IMR-90 (cell line): ENCODE measurements around the gene SP140. TPM values are rescaled to one million over a fixed set of nuclear protein-coding genes. Genes with fewer than 3 reads are reported as not detected.

Experiments
- ATAC-seq: fragments of 200-7000 bp; cut with Tn5 transposase; 2 replicates; pipeline ENCODE4 v1.9.1; 2020; ENCODE audit warnings: low read depth, mild to moderate bottlenecking, moderate library complexity
- BruUV-seq: library from RNA; stranded (reverse); fragments of 400-500 nt; replicated peaks from 2 replicates; lab custom pipeline; 2021; lab: Mats Ljungman, UMichigan
- CTCF ChIA-PET: fragments of 300-600 bp; formaldehyde crosslinking; extraction: SDS; loops from one replicate; lab custom pipeline; 2021; ENCODE audit warnings: antibody characterized with exemption; lab: Yijun Ruan, JAX
- POLR2A ChIA-PET: fragments of 300-600 bp; sonication (Branson Sonifier 250); formaldehyde crosslinking; loops from one replicate; lab custom pipeline; 2022; ENCODE audit warnings: antibody characterized with exemption; ENCODE audit not compliant: unreplicated experiment; lab: Charles Lee
- DNase-seq: peaks from one replicate; pipeline ENCODE4 v3.0.0; 2013
- H2AFZ ChIP-seq: replicated peaks from 2 replicates; pipeline ENCODE3; 2013; ENCODE audit warnings: low read length, mild to moderate bottlenecking; ENCODE audit not compliant: poor library complexity
- H2AK5ac ChIP-seq: 2 replicates; pipeline ENCODE4 v1.6.1; 2013; ENCODE audit warnings: low read depth, low read length, inconsistent platforms
- H2AK9ac ChIP-seq: replicated peaks from 2 replicates; pipeline ENCODE3; 2013; ENCODE audit warnings: mild to moderate bottlenecking, low read depth, low read length, moderate library complexity; ENCODE audit not compliant: poor library complexity
- H2BK120ac ChIP-seq: 2 replicates; pipeline ENCODE4 v1.6.1; 2013; ENCODE audit warnings: low read depth, low read length, inconsistent platforms
- H2BK15ac ChIP-seq: 3 replicates; pipeline ENCODE4 v1.6.1; 2013; ENCODE audit warnings: low read depth, low read length, inconsistent platforms
- H2BK20ac ChIP-seq: 2 replicates; pipeline ENCODE4 v1.6.1; 2013; ENCODE audit warnings: low read depth, mild to moderate bottlenecking, inconsistent platforms, low read length, moderate library complexity
- H2BK5ac ChIP-seq: 2 replicates; pipeline ENCODE4 v1.6.1; 2013; ENCODE audit warnings: mild to moderate bottlenecking, low read depth, low read length, inconsistent platforms; ENCODE audit not compliant: poor library complexity, severe bottlenecking
- H3K14ac ChIP-seq: replicated peaks from 2 replicates; pipeline ENCODE4 v1.6.1; 2013; ENCODE audit warnings: low read depth, low read length, inconsistent platforms
- H3K18ac ChIP-seq: 2 replicates; pipeline ENCODE4 v1.6.1; 2013; ENCODE audit warnings: low read depth, low read length, control low read depth
- H3K23ac ChIP-seq: 2 replicates; pipeline ENCODE4 v1.6.1; 2013; ENCODE audit warnings: low read depth, low read length, inconsistent platforms
- H3K27ac ChIP-seq: 2 replicates; pipeline ENCODE4 v1.5.1; 2013; ENCODE audit warnings: mild to moderate bottlenecking, control low read depth, low read length; ENCODE audit not compliant: insufficient read depth
- H3K27me3 ChIP-seq: 2 replicates; pipeline ENCODE4 v1.6.1; 2013; ENCODE audit warnings: low read length; ENCODE audit not compliant: control insufficient read depth, insufficient read depth
- H3K36me3 ChIP-seq: 2 replicates; pipeline ENCODE4 v1.6.1; 2013; ENCODE audit warnings: low read length, mixed read lengths; ENCODE audit not compliant: control insufficient read depth, insufficient read depth
- H3K4ac ChIP-seq: 2 replicates; pipeline ENCODE4 v1.6.1; 2013; ENCODE audit warnings: low read depth, low read length, inconsistent platforms
- H3K4me1 ChIP-seq: 2 replicates; pipeline ENCODE4 v1.6.1; 2013; ENCODE audit warnings: low read length, mixed read lengths; ENCODE audit not compliant: control insufficient read depth, insufficient read depth
- H3K4me2 ChIP-seq: 2 replicates; pipeline ENCODE4 v1.6.1; 2013; ENCODE audit warnings: low read depth, mild to moderate bottlenecking, control low read depth, low read length, moderate library complexity
- H3K4me3 ChIP-seq: 2 replicates; pipeline ENCODE4 v1.5.1; 2013; ENCODE audit warnings: low read depth, mild to moderate bottlenecking, control low read depth, low read length, moderate library complexity; ENCODE audit not compliant: insufficient read depth
- H3K56ac ChIP-seq: 2 replicates; pipeline ENCODE4 v1.6.1; 2013; ENCODE audit warnings: low read length, inconsistent platforms; ENCODE audit not compliant: insufficient read depth; ENCODE audit errors: extremely low read depth
- H3K79me1 ChIP-seq, 2 experiments: 2 replicates each; pipeline ENCODE4 v1.6.1; 2013; ENCODE audit warnings: low read length in 2 of 2, inconsistent platforms in 1 of 2, low read depth in 1 of 2
- H3K9ac ChIP-seq: 2 replicates; pipeline ENCODE4 v1.6.1; 2013; ENCODE audit warnings: low read depth, low read length, control low read depth
- H3K9me1 ChIP-seq: 2 replicates; pipeline ENCODE4 v1.6.1; 2013; ENCODE audit warnings: low read length, inconsistent platforms; ENCODE audit not compliant: insufficient read depth
- H3K9me3 ChIP-seq: 2 replicates; pipeline ENCODE4 v1.6.1; 2013; ENCODE audit warnings: low read length; ENCODE audit not compliant: control insufficient read depth, insufficient read depth
- H4K20me1 ChIP-seq: 2 replicates; pipeline ENCODE4 v1.6.1; 2013; ENCODE audit warnings: low read length, inconsistent platforms; ENCODE audit not compliant: insufficient read depth
- H4K5ac ChIP-seq: 2 replicates; pipeline ENCODE4 v1.6.1; 2013; ENCODE audit warnings: mild to moderate bottlenecking, low read depth, low read length, control low read depth
- H4K8ac ChIP-seq, 2 experiments: 2 replicates each; pipeline ENCODE4 v1.6.1; 2013; ENCODE audit warnings: low read depth in 2 of 2, low read length in 2 of 2, control low read depth in 1 of 2, inconsistent platforms in 1 of 2
- H4K91ac ChIP-seq: 2 replicates; pipeline ENCODE4 v1.6.1; 2013; ENCODE audit warnings: low read depth, low read length, inconsistent platforms; ENCODE audit not compliant: insufficient read depth
- CTCF ChIP-seq: conservative IDR thresholded peaks from 2 replicates; pipeline ENCODE4 v1.5.1; 2012; ENCODE audit warnings: mild to moderate bottlenecking, low read depth, low read length, improper control_type of control experiment
- MXI1 ChIP-seq: IDR thresholded peaks from 2 replicates; pipeline ENCODE4 v1.6.1; 2012; ENCODE audit warnings: low read depth, mild to moderate bottlenecking, low read length, moderate library complexity, borderline replicate concordance
- NFE2L2 ChIP-seq: fragments of 150-350 bp; IDR thresholded peaks from 2 replicates; pipeline ENCODE4 v1.6.1; 2016; ENCODE audit warnings: low read depth, mild to moderate bottlenecking, low read length
- WGBS, 2 experiments: methylation state at CpG; one replicate each; pipeline versions ENCODE4 v1.1.5 to v1.1.7; 2013; ENCODE audit warnings: missing lambda C conversion rate in 2 of 2; ENCODE audit not compliant: insufficient read length in 1 of 2; ENCODE audit errors: extremely low coverage in 2 of 2; 5-methylcytosine and 5-hydroxymethylcytosine counted together
- dilution Hi-C: fragments of 300-500 bp; cut with HindIII; formaldehyde crosslinking; loops from one replicate; pipeline ENCODE4 v1.14.3; 2018; ENCODE audit warnings: low sequenced_read_pairs; ENCODE audit not compliant: unreplicated experiment
- in situ Hi-C: fragments of 300-500 bp; cut with MboI; formaldehyde crosslinking; loops from 3 replicates; pipeline ENCODE4 v1.14.3; 2019; ENCODE audit warnings: low sequenced_read_pairs, inconsistent platforms, mixed read lengths
- intact Hi-C: fragments of 100-400 bp; cut with micrococcal nuclease; formaldehyde crosslinking; loops from 2 replicates; pipeline ENCODE4 v1.10.0; 2022
- polyA plus RNA-seq, 3 experiments: library from polyadenylated mRNA; depleted of rRNA; stranded (reverse); fragments of >200 nt; gene quantifications; 2 replicates each; pipeline ENCODE4 v1.2.3, GENCODE V29; 2012; ENCODE audit warnings: low replicate concordance in 1 of 3
- total RNA-seq: library from RNA; depleted of rRNA; stranded (reverse); fragments of >200 nt; gene quantifications from 2 replicates; pipeline ENCODE4 v1.2.3, GENCODE V29; 2012

The SP140 gene
- total and polyA plus RNA-seq, 2 of the 4 experiments (the other 2 are of a cell fraction): 1.4 TPM

DNA sequence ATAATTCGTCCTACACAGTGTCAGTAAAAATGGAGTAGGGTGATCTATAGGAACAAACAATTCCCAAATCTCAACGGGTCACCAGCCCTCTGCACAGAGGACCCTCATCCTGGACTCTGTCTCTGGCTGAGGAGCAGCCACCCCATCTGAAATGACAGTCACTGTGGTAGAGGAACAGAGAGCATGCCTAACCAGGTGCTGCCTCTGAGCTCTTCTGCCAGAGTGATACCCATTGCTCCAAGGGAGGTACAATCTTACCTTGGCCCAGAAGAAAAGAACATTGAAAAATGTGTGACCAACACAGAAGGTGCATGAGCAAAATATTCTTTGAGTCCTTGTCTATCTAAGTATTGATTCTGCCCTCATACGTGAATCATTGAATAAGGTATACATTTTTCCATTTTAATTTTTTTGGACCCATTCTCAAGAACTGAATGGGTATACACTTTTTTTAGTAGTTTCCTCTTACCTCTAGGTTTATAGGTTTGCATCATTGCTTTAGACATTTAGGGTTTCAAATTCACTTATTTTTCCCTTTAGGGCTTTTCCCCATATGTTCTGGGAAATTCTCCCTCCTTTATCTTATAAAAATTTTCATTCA, 8.7 kb downstream of the SP140 start:
- POLR2A ChIA-PET: no interaction called here
- no peak overlapping the region for H2AFZ ChIP-seq

More for the DNA sequence above, 8.7 kb downstream of the SP140 start:
- Histone ChIP-seq H3K4ac (no peak overlapping the region), H3K36me3 (no peaks in the 10 kb centered on the region), H4K20me1 (no peaks in the 10 kb centered on the region), H3K56ac (no peak overlapping the region), H3K27ac (no peak overlapping the region), H2AK5ac (no peak overlapping the region), H4K91ac (no peak overlapping the region), H3K4me1 (no peaks in the 10 kb centered on the region; the same call in 1 of the 2 replicates), H3K27me3 (no peaks in the 10 kb centered on the region), H2BK5ac (no peak overlapping the region), H3K9ac (no peak overlapping the region), H3K18ac (no peak overlapping the region), H3K14ac (no peak overlapping the region), H3K9me3 (peaks cover 3% of the 10 kb centered on the region), H3K23ac (peak overlapping the region; percentile 31; the same call in 1 of the 2 replicates), H3K4me3 (no peak overlapping the region), H3K9me1 (no peaks in the 10 kb centered on the region), H2BK120ac (no peak overlapping the region), H4K8ac (no peak overlapping the region), H3K4me2 (no peak overlapping the region), H2BK15ac (no peak overlapping the region), H2AK9ac (no peak overlapping the region), H2BK20ac (no peak overlapping the region), H3K79me1 (no peaks in the 10 kb centered on the region), H4K5ac (no peak overlapping the region)
- intact Hi-C loops: loop anchor here (10.0 kb wide), 1 partner anchor 221 kb away; no protein-coding TSS in a partner anchor
- CTCF ChIA-PET: no interaction called here
- DNase-seq (no peak), ATAC-seq (no peak)
- no CpG with 5 or more reads among the region's 3 CpGs for WGBS, 2 experiments
- in situ Hi-C loops: no loop called here
- no peak for TF ChIP-seq NFE2L2
- no peak for TF ChIP-seq CTCF
- TF ChIP-seq MXI1: no peak
- BruUV-seq: no TSS peak
- dilution Hi-C loops: no loop called here
